Measurements from ENCODE around the gene ENSA. TPM values are rescaled to one million over a fixed set of nuclear protein-coding genes. Genes with fewer than 3 reads are reported as not detected.
"Not testable (repeated sequence)": the region's sequence is repeated elsewhere in the genome, so short reads cannot be mapped to it uniquely, and the experiment has no call there.

The ENSA gene
- total RNA-seq, 1 experiment from 2014 or later = 207 TPM

DNA sequence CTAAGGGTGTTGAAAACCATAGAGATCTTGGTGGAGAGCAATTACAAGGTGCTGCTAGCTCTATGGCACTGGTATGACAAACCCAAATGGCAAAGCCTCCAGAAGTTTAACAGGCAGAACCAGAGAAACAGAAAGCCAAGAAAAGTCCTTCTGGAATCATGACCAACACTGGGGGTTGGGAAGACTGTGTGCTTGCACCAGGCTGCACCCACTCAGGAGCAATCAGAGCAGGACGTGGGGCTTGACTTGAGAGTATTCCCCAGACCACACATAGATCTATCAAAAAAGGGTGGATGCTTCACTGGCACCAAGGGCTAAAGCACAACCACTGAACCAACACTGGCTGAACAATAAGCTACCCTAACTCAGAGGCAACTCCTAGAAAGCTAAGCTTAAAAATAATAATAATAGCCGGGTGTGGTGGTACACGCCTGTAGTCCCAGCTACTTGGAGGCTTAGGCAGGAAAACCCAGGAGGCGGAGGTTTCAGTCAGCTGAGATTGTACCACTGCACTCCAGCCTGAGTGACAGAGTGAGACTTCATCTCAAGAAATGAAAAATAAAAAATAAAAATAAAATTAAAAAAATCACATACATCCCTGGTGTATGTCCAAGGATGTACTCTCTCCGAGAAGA lies 20.1 kb upstream of the ENSA start:
- no peak for ATAC-seq
- TF ChIP-seq, protein P1, sequence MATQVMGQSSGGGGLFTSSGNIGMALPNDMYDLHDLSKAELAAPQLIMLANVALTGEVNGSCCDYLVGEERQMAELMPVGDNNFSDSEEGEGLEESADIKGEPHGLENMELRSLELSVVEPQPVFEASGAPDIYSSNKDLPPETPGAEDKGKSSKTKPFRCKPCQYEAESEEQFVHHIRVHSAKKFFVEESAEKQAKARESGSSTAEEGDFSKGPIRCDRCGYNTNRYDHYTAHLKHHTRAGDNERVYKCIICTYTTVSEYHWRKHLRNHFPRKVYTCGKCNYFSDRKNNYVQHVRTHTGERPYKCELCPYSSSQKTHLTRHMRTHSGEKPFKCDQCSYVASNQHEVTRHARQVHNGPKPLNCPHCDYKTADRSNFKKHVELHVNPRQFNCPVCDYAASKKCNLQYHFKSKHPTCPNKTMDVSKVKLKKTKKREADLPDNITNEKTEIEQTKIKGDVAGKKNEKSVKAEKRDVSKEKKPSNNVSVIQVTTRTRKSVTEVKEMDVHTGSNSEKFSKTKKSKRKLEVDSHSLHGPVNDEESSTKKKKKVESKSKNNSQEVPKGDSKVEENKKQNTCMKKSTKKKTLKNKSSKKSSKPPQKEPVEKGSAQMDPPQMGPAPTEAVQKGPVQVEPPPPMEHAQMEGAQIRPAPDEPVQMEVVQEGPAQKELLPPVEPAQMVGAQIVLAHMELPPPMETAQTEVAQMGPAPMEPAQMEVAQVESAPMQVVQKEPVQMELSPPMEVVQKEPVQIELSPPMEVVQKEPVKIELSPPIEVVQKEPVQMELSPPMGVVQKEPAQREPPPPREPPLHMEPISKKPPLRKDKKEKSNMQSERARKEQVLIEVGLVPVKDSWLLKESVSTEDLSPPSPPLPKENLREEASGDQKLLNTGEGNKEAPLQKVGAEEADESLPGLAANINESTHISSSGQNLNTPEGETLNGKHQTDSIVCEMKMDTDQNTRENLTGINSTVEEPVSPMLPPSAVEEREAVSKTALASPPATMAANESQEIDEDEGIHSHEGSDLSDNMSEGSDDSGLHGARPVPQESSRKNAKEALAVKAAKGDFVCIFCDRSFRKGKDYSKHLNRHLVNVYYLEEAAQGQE (IDR thresholded peaks at IDR 0.05; ENCODE audit: insufficient read depth in 1 of 2, low read depth in 2 of 2, low read length in 1 of 2) = no peak
- TF ChIP-seq POLR2AphosphoS5 (IDR thresholded peaks at IDR 0.05; ENCODE audit: low read depth, low read length) (no peak), SIN3A (IDR thresholded peaks at IDR 0.05; ENCODE audit: borderline replicate concordance, insufficient read depth, low read depth, low read length) (no peak), TCF7L2 (IDR thresholded peaks at IDR 0.05; ENCODE audit: low read depth, low read length) (no peak)
- TF ChIP-seq, protein P2, sequence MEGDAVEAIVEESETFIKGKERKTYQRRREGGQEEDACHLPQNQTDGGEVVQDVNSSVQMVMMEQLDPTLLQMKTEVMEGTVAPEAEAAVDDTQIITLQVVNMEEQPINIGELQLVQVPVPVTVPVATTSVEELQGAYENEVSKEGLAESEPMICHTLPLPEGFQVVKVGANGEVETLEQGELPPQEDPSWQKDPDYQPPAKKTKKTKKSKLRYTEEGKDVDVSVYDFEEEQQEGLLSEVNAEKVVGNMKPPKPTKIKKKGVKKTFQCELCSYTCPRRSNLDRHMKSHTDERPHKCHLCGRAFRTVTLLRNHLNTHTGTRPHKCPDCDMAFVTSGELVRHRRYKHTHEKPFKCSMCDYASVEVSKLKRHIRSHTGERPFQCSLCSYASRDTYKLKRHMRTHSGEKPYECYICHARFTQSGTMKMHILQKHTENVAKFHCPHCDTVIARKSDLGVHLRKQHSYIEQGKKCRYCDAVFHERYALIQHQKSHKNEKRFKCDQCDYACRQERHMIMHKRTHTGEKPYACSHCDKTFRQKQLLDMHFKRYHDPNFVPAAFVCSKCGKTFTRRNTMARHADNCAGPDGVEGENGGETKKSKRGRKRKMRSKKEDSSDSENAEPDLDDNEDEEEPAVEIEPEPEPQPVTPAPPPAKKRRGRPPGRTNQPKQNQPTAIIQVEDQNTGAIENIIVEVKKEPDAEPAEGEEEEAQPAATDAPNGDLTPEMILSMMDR (IDR thresholded peaks at IDR 0.05) = no peak
- H3K4me1 ChIP-seq (ENCODE audit: control insufficient read depth, insufficient read depth, low read length) = no peaks in the 10 kb centered on the region
- no TSS peak for BruUV-seq (replicated peaks)
- no peak overlapping the region for H3K27ac ChIP-seq (ENCODE audit: low read length)
- H3K9me3 ChIP-seq (ENCODE audit: control insufficient read depth, insufficient read depth, low read depth, low read length) = no peaks in the 10 kb centered on the region
- POLR2A ChIA-PET = interaction anchor here (0.8 kb wide), 1 partner anchor 70 kb away, joined by 3 read pairs; the partner anchor contains the start of gene MCL1
- H3K27me3 ChIP-seq (ENCODE audit: control insufficient read depth, insufficient read depth, low read length) = no peaks in the 10 kb centered on the region
- in situ Hi-C loops (cut with HindIII; ENCODE audit: low pct_unique_long_range_greater_than_20kb, low sequenced_read_pairs) (no loop called here), intact Hi-C loops (cut with micrococcal nuclease; ENCODE audit: unreplicated experiment) (no loop called here)
- DNase-seq (ENCODE audit: low read depth, low spot score) = no peak
- CTCF ChIA-PET = no interaction called here
- no peak overlapping the region for H3K4me3 ChIP-seq (ENCODE audit: low read depth in 2 of 2, low read length in 2 of 2)
- peaks cover 3% of the 10 kb centered on the region; the same call in 1 of the 2 replicates for H3K36me3 ChIP-seq (ENCODE audit: control insufficient read depth, insufficient read depth, low read length)

DNA sequence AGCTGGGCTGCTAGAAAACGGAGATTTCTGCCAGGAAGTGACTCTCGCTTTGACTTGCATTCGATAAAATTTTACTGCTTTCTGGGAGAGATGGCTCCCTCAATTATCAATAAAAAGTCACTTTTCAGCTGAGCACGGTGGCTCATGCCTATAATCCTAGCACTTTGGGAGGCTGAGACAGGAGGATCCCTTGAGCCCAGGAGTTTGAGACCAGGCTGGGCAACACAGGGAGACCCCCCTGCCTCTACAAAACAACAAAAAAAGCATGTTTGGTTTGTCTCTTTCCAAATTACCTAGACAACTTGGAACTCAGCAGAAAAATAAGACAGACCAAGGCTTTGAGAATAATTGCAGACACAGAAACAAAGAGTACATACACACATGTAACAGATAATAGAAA lies 12.9 kb upstream of the ENSA start:
- Histone ChIP-seq H3K36me3 (ENCODE audit: control insufficient read depth, insufficient read depth, low read length) (peaks cover 3% of the 10 kb centered on the region; the same call in 1 of the 2 replicates), H3K4me1 (ENCODE audit: control insufficient read depth, insufficient read depth, low read length) (no peaks in the 10 kb centered on the region), H3K27ac (ENCODE audit: low read length) (no peak overlapping the region), H3K9me3 (ENCODE audit: control insufficient read depth, insufficient read depth, low read depth, low read length) (no peaks in the 10 kb centered on the region), H3K4me3 (ENCODE audit: low read depth in 2 of 2, low read length in 2 of 2) (no peak overlapping the region), H3K27me3 (ENCODE audit: control insufficient read depth, insufficient read depth, low read length) (no peaks in the 10 kb centered on the region)
- CTCF ChIA-PET = no interaction called here
- no peak for TF ChIP-seq TCF7L2 (IDR thresholded peaks at IDR 0.05; ENCODE audit: low read depth, low read length)
- TF ChIP-seq SIN3A (IDR thresholded peaks at IDR 0.05; ENCODE audit: borderline replicate concordance, insufficient read depth, low read depth, low read length) = no peak
- TF ChIP-seq, protein P2 (IDR thresholded peaks at IDR 0.05) = no peak
- TF ChIP-seq, protein P1 (IDR thresholded peaks at IDR 0.05; ENCODE audit: insufficient read depth in 1 of 2, low read depth in 2 of 2, low read length in 1 of 2) = no peak
- TF ChIP-seq POLR2AphosphoS5 (IDR thresholded peaks at IDR 0.05; ENCODE audit: low read depth, low read length) = no peak
- BruUV-seq (replicated peaks) = no TSS peak
- in situ Hi-C loops (cut with HindIII; ENCODE audit: low pct_unique_long_range_greater_than_20kb, low sequenced_read_pairs) (no loop called here), intact Hi-C loops (cut with micrococcal nuclease; ENCODE audit: unreplicated experiment) (no loop called here)
- DNase-seq (ENCODE audit: low read depth, low spot score) (no peak), ATAC-seq (no peak)
- POLR2A ChIA-PET = interaction anchor here (0.6 kb wide), 1 partner anchor 332 kb away, joined by 3 read pairs; no protein-coding TSS in a partner anchor

DNA sequence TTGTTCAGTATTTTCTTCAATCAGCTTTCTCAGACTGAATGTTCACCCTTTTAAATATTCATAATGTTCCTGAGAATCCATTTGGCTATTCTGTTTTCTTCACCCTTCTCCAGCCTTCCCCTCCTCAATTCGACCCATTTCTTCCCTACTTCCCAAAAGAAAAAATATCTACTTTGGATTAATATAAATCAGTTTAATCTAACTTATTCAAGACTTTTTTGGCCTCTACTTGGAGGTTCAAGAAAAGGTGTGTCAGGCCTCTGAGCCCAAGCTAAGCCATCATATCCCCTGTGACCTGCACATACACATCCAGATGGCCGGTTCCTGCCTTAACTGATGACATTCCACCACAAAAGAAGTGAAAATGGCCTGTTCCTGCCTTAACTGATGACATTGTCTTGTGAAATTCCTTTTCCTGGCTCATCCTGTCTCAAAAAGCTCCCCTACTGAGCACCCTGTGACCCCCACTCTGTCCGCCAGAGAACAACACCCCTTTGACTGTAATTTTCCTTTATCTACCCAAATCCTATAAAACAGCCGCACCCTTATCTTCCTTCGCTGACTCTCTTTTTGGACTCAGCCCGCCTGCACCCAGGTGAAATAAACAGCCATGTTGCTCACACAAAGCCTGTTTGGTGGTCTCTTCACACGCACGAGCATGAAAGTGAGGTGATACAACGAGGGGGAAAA lies 11.9 kb upstream of the ENSA start:
- POLR2A ChIA-PET = interaction anchor here (0.6 kb wide), 1 partner anchor 333 kb away, joined by 3 read pairs; no protein-coding TSS in a partner anchor
- H3K4me1 ChIP-seq (ENCODE audit: control insufficient read depth, insufficient read depth, low read length); H3K4me3 ChIP-seq (ENCODE audit: low read depth in 2 of 2, low read length in 2 of 2); DNase-seq (ENCODE audit: low read depth, low spot score); intact Hi-C loops (cut with micrococcal nuclease; ENCODE audit: unreplicated experiment); BruUV-seq (replicated peaks); in situ Hi-C loops (cut with HindIII; ENCODE audit: low pct_unique_long_range_greater_than_20kb, low sequenced_read_pairs); ATAC-seq; CTCF ChIA-PET; H3K27ac ChIP-seq (ENCODE audit: low read length); H3K36me3 ChIP-seq (ENCODE audit: control insufficient read depth, insufficient read depth, low read length); H3K27me3 ChIP-seq (ENCODE audit: control insufficient read depth, insufficient read depth, low read length); H3K9me3 ChIP-seq (ENCODE audit: control insufficient read depth, insufficient read depth, low read depth, low read length): not testable (repeated sequence)

Data from Panc1 (cell line).